A549 (cell line): ENCODE results near the gene CD300H. TPM values are rescaled to one million over a fixed set of nuclear protein-coding genes. Genes with fewer than 3 reads are reported as not detected.

Experiments
- ATAC-seq, 2 experiments: fragments of 200-7000 bp in 1 of 2; fragments of >200 bp in 1 of 2; cut with Nextera tagmentation in 1 of 2; cut with Tn5 transposase in 1 of 2; 3 replicates each; pipeline versions ENCODE4 v1.8.0 to v1.9.1; 2018 to 2020; ENCODE audit warnings: mild to moderate bottlenecking in 1 of 2, moderate library complexity in 1 of 2
- CTCF ChIA-PET: fragments of 300-600 bp; sonication (Branson Sonifier 250); formaldehyde crosslinking; extraction: SDS; loops from one replicate; lab custom pipeline; 2021; ENCODE audit warnings: antibody characterized with exemption, inconsistent platforms; lab: Yijun Ruan, JAX
- POLR2A ChIA-PET: fragments of 350-600 bp; formaldehyde crosslinking; extraction: SDS; loops from one replicate; lab custom pipeline; 2021; ENCODE audit warnings: antibody characterized with exemption, inconsistent platforms; lab: Yijun Ruan, JAX
- DNase-seq, 2 experiments: peaks; one replicate each; pipeline versions ENCODE4 v3.0.0 to v3.0.0-alpha.2; 2011 to 2016; ENCODE audit warnings: low read depth in 1 of 2, low spot score in 1 of 2
- FAIRE-seq: peaks from 2 replicates; lab custom pipeline; 2011; peaks lifted over from hg19 to GRCh38; lab: Jason Lieb, UNC
- H3K27ac ChIP-seq, 2 experiments: fragments of >200 bp; sonication (Bioruptor Twin); formaldehyde crosslinking; 3 replicates each; pipeline ENCODE4 v1.5.1; 2016 to 2017
- H3K4me1 ChIP-seq: fragments of >200 bp; sonication (Bioruptor Twin); formaldehyde crosslinking; 3 replicates; pipeline ENCODE4 v1.6.1; 2016
- H3K4me2 ChIP-seq: fragments of >200 bp; sonication (Bioruptor Twin); formaldehyde crosslinking; 3 replicates; pipeline ENCODE4 v1.6.1; 2016
- H3K4me3 ChIP-seq: fragments of >200 bp; sonication (Bioruptor Twin); formaldehyde crosslinking; 3 replicates; pipeline ENCODE4 v1.5.1; 2016
- H3K9me3 ChIP-seq: fragments of >200 bp; sonication (Bioruptor Twin); formaldehyde crosslinking; 3 replicates; pipeline ENCODE4 v1.6.1; 2016
- ATOH8 ChIP-seq: fragments of 250-450 bp; sonication (Bioruptor Pico); IDR thresholded peaks from 2 replicates; pipeline ENCODE4 v1.5.0; 2020; ENCODE audit warnings: low read depth, mild to moderate bottlenecking, moderate library complexity
- CBX8 ChIP-seq: fragments of 200-600 bp; sonication (generic); IDR thresholded peaks from 2 replicates; pipeline ENCODE4 v1.6.1; 2016
- CEBPB ChIP-seq, 2 experiments: fragments of >200 bp in 1 of 2; sonication (Bioruptor Twin) in 1 of 2; formaldehyde crosslinking in 1 of 2; IDR thresholded peaks; 2 replicates each; pipeline ENCODE4 v1.6.1; 2012 to 2016
- CHD2 ChIP-seq: fragments of 150-350 bp; IDR thresholded peaks from 2 replicates; pipeline ENCODE4 v1.6.1; 2014; ENCODE audit warnings: low read length; ENCODE audit not compliant: partially characterized antibody
- CHD4 ChIP-seq: fragments of 200-600 bp; sonication (generic); IDR thresholded peaks from 2 replicates; pipeline ENCODE4 v1.6.1; 2016; ENCODE audit warnings: antibody characterized with exemption, mild to moderate bottlenecking, borderline replicate concordance
- EHF ChIP-seq: fragments of 250-450 bp; sonication (Bioruptor Pico); IDR thresholded peaks from 2 replicates; pipeline ENCODE4 v1.5.0; 2020; ENCODE audit warnings: mild to moderate bottlenecking
- HEYL ChIP-seq: fragments of 250-450 bp; sonication (Bioruptor Pico); IDR thresholded peaks from 2 replicates; pipeline ENCODE4 v1.8.0; 2021; ENCODE audit warnings: mild to moderate bottlenecking, moderate library complexity
- HOXB13 ChIP-seq: fragments of 250-450 bp; sonication (Bioruptor Pico); IDR thresholded peaks from 2 replicates; pipeline ENCODE4 v1.5.0; 2020; ENCODE audit warnings: low read depth, mild to moderate bottlenecking, moderate library complexity
- HOXB5 ChIP-seq: fragments of 250-450 bp; sonication (Bioruptor Pico); IDR thresholded peaks from 2 replicates; pipeline ENCODE4 v1.5.0; 2020; ENCODE audit warnings: mild to moderate bottlenecking, moderate library complexity
- JUNB ChIP-seq: fragments of >200 bp; sonication (Bioruptor Twin); formaldehyde crosslinking; IDR thresholded peaks from 2 replicates; pipeline ENCODE4 v1.6.1; 2016
- KDM1A ChIP-seq: fragments of 200-600 bp; sonication (generic); IDR thresholded peaks from 2 replicates; pipeline ENCODE4 v1.6.1; 2016; ENCODE audit warnings: low read depth, mild to moderate bottlenecking
- KDM5A ChIP-seq: fragments of 200-600 bp; sonication (generic); IDR thresholded peaks from 2 replicates; pipeline ENCODE4 v1.6.1; 2016; ENCODE audit warnings: antibody characterized with exemption, mild to moderate bottlenecking
- MYC ChIP-seq: IDR thresholded peaks from 2 replicates; pipeline ENCODE4 v1.6.1; 2012; ENCODE audit warnings: mild to moderate bottlenecking, inconsistent platforms, low read length, improper control_type of control experiment, borderline replicate concordance
- NR3C1 ChIP-seq: fragments of >200 bp; sonication (Bioruptor Twin); formaldehyde crosslinking; IDR thresholded peaks from 3 replicates; pipeline ENCODE4 v1.6.1; 2017
- PHF8 ChIP-seq: fragments of 200-600 bp; sonication (generic); IDR thresholded peaks from 2 replicates; pipeline ENCODE4 v1.6.1; 2016; ENCODE audit warnings: low read depth, mild to moderate bottlenecking, antibody characterized with exemption, moderate library complexity, borderline replicate concordance
- POLR2A ChIP-seq: IDR thresholded peaks from 2 replicates; pipeline ENCODE4 v1.6.1; 2012; ENCODE audit warnings: mild to moderate bottlenecking, low read length
- REST ChIP-seq: fragments of 200-600 bp; sonication (generic); IDR thresholded peaks from 2 replicates; pipeline ENCODE4 v1.6.1; 2016; ENCODE audit warnings: antibody characterized with exemption, mild to moderate bottlenecking, moderate library complexity
- RNF2 ChIP-seq: fragments of 200-600 bp; sonication (generic); IDR thresholded peaks from 2 replicates; pipeline ENCODE4 v1.6.1; 2016; ENCODE audit warnings: low read depth, mild to moderate bottlenecking, antibody characterized with exemption, moderate library complexity, borderline replicate concordance
- SMC3 ChIP-seq: fragments of >200 bp; sonication (Bioruptor Twin); formaldehyde crosslinking; IDR thresholded peaks from 3 replicates; pipeline ENCODE4 v1.6.1; 2018; ENCODE audit warnings: inconsistent platforms
- TFCP2L1 ChIP-seq: fragments of 250-450 bp; sonication (Bioruptor Pico); IDR thresholded peaks from 2 replicates; pipeline ENCODE4 v1.5.0; 2021; ENCODE audit warnings: mild to moderate bottlenecking
- ZFP36 ChIP-seq: fragments of 450-650 bp; IDR thresholded peaks from 2 replicates; pipeline ENCODE4 v1.6.1; 2014; ENCODE audit warnings: borderline replicate concordance; ENCODE audit not compliant: partially characterized antibody
- ZSCAN20 ChIP-seq: fragments of 250-450 bp; sonication (Bioruptor Pico); IDR thresholded peaks from 2 replicates; pipeline ENCODE4 v1.8.0; 2022; ENCODE audit warnings: mild to moderate bottlenecking, moderate library complexity
- WGBS: methylation state at CpG from one replicate; pipeline ENCODE4 v1.1.6; 2017; ENCODE audit errors: missing lambda C conversion rate; 5-methylcytosine and 5-hydroxymethylcytosine counted together
- polyA plus RNA-seq, 4 experiments: library from polyadenylated mRNA; depleted of rRNA in 3 of 4; stranded (reverse); fragments of >200 nt; fragmentation: RNase III in 1 of 4; extraction: RNeasy Plus Mini Kit Qiagen cat#74134 plus additional on column Dnase treatment in 1 of 4; gene quantifications; 2 replicates in 3 of 4; 3 replicates in 1 of 4; pipeline ENCODE4 v1.2.3, GENCODE V29; 2011 to 2017

CD300H gene
- polyA plus RNA-seq, 2 of the 4 experiments (the other 2 are of a cell fraction), result 0.50 TPM; not detected in 1

- ATAC-seq (no peak), DNase-seq (no peak), FAIRE-seq (no peak)
- ChIA-PET POLR2A (no interaction called here), CTCF (interaction anchor here (0.9 to 5.3 kb wide), 9 partner anchors 8 to 329 kb away, joined by 3 to 59 read pairs (median 14); partner anchors contain the start of genes BTBD17 and GPR142)
- no peak overlapping the region for H3K4me2 ChIP-seq
- H3K27ac ChIP-seq, result no peak overlapping the region
- H3K9me3 ChIP-seq, result 0 out of 3 replicates have a peak, but pooled peaks cover 4% of the 10 kb centered on the region
- H3K4me3 ChIP-seq, result no peak overlapping the region
- WGBS, result 20% methylated on average over 5 of the region's 5 CpGs
- H3K4me1 ChIP-seq, result no peaks in the 10 kb centered on the region
- TF ChIP-seq MYC (no peak), CHD2 (no peak), HEYL (CRISPR knock-in tag) (no peak), CEBPB (IDR thresholded peaks at IDR 0.05) (no peak), ZSCAN20 (CRISPR knock-in tag) (no peak), ATOH8 (CRISPR knock-in tag) (no peak), PHF8 (no peak)
These were observed 38.1 kb downstream of the CD300H start for GRCh38 chr17:74529243-74529642.

- CTCF ChIA-PET, result interaction anchor here (0.7 to 5.3 kb wide), 7 partner anchors 71 to 262 kb away, joined by 3 to 46 read pairs (median 11); partner anchors contain the start of genes BTBD17 and GPR142
- FAIRE-seq, result no peak
These were observed 38.7 kb downstream of the CD300H start for GRCh38 chr17:74528491-74529199.

GRCh38 chr17:74527756-74528155 lies 39.6 kb downstream of the CD300H start:
- ATAC-seq, result no peak
- H3K4me3 ChIP-seq, result no peak overlapping the region
- H3K27ac ChIP-seq, result no peak overlapping the region
- WGBS, result 52% methylated on average over 8 of the region's 8 CpGs
- H3K4me2 ChIP-seq, result no peak overlapping the region
- ChIA-PET CTCF (interaction anchor here (0.8 to 3.1 kb wide), 10 partner anchors 9 to 263 kb away, joined by 3 to 17 read pairs (median 4); partner anchors contain the start of genes CD300LD and GPR142), POLR2A (no interaction called here)
- no peak for DNase-seq
- no peak for TF ChIP-seq POLR2A
- no peak for TF ChIP-seq CHD4
- no peak for TF ChIP-seq CBX8
- TF ChIP-seq REST, result no peak
- TF ChIP-seq RNF2, result no peak
- no peak for TF ChIP-seq MYC
- TF ChIP-seq NR3C1, result no peak
- no peaks in the 10 kb centered on the region for H3K4me1 ChIP-seq
- 0 out of 3 replicates have a peak, but pooled peaks cover 4% of the 10 kb centered on the region for H3K9me3 ChIP-seq
- FAIRE-seq, result no peak

More at GRCh38 chr17:74528491-74529199, 38.7 kb downstream of the CD300H start:
- no peaks in the 10 kb centered on the region for H3K4me1 ChIP-seq
- POLR2A ChIA-PET, result no interaction called here
- no peak overlapping the region for H3K27ac ChIP-seq
- no peak for ATAC-seq
- WGBS, result 15% methylated on average over 8 of the region's 8 CpGs
- 0 out of 3 replicates have a peak, but pooled peaks cover 4% of the 10 kb centered on the region for H3K9me3 ChIP-seq
- DNase-seq, result no peak
- no peak overlapping the region for H3K4me2 ChIP-seq
- H3K4me3 ChIP-seq, result no peak overlapping the region
- TF ChIP-seq KDM1A, result no peak
- TF ChIP-seq TFCP2L1 (CRISPR knock-in tag), result no peak
- no peak for TF ChIP-seq HOXB5 (CRISPR knock-in tag)
- no peak for TF ChIP-seq EHF (CRISPR knock-in tag)
- TF ChIP-seq ATOH8 (CRISPR knock-in tag), result no peak
- TF ChIP-seq ZSCAN20 (CRISPR knock-in tag), result no peak
- no peak for TF ChIP-seq HOXB13
- TF ChIP-seq NR3C1, result no peak
- TF ChIP-seq KDM5A, result no peak
- no peak for TF ChIP-seq CEBPB (IDR thresholded peaks at IDR 0.05)
- no peak for TF ChIP-seq SMC3
- TF ChIP-seq ZFP36, result no peak
- no peak for TF ChIP-seq JUNB
- no peak for TF ChIP-seq RNF2
- TF ChIP-seq, all 56 proteins: peak for 0
